GM19023 (cell line): ENCODE data around the gene CYSRT1.

Experiments used
- ATAC-seq: cut with Tn5 transposase; IDR thresholded peaks from one replicate; pipeline ENCODE4 v1.9.1; 2021; ENCODE audit warnings: mild to moderate bottlenecking, moderate library complexity; ENCODE audit not compliant: unreplicated experiment

CYSRT1 gene

GRCh38 chr9:137205126-137206069, 19.6 kb upstream of the CYSRT1 start, which contains the start of the genes NDOR1 and TMEM203:
Gene NDOR1 (plus strand): TSS chr9:137205700. CDS start chr9:137205778, 78 bp downstream.
Gene TMEM203 (minus strand): TSS chr9:137205648. CDS start chr9:137205414, 234 bp downstream.
- peak; percentile 44 for ATAC-seq

GRCh38 chr9:137206602-137207001, 18.4 kb upstream of the CYSRT1 start:
- no peak for ATAC-seq

- no peak for ATAC-seq
These were observed 13.4 kb upstream of the CYSRT1 start for GRCh38 chr9:137211532-137211931.

GRCh38 chr9:137212520-137212919, 12.5 kb upstream of the CYSRT1 start:
- no peak for ATAC-seq

- ATAC-seq = no peak
These were observed 11.6 kb upstream of the CYSRT1 start for GRCh38 chr9:137213160-137214060.

GRCh38 chr9:137214620-137215019, 10.4 kb upstream of the CYSRT1 start:
- no peak for ATAC-seq

GRCh38 chr9:137215196-137215986, 9.6 kb upstream of the CYSRT1 start:
- ATAC-seq = no peak

- ATAC-seq = no peak
These were observed 8.6 kb upstream of the CYSRT1 start for GRCh38 chr9:137216188-137216965.

- no peak for ATAC-seq
These were observed 7.4 kb upstream of the CYSRT1 start for GRCh38 chr9:137217276-137218211.

GRCh38 chr9:137218212-137218753, 6.7 kb upstream of the CYSRT1 start:
- no peak for ATAC-seq

- no peak for ATAC-seq
These were observed 6.2 kb upstream of the CYSRT1 start for GRCh38 chr9:137218754-137219271.

GRCh38 chr9:137219757-137220316, 5.1 kb upstream of the CYSRT1 start:
- no peak for ATAC-seq

- no peak for ATAC-seq
These were observed 4.5 kb upstream of the CYSRT1 start for GRCh38 chr9:137220317-137221094.

GRCh38 chr9:137221095-137221505, 3.9 kb upstream of the CYSRT1 start:
- ATAC-seq = no peak

GRCh38 chr9:137221506-137222111, 3.4 kb upstream of the CYSRT1 start:
- ATAC-seq = no peak

- ATAC-seq = peak; percentile 2
These were observed 2.5 kb upstream of the CYSRT1 start, which contains the start of gene RNF208 for GRCh38 chr9:137222190-137223077. Gene RNF208 (minus strand): TSS chr9:137222240. CDS start chr9:137221212, 1,028 bp downstream.
